ENCODE results near the gene PDE11A. TPM values are rescaled to one million over a fixed set of nuclear protein-coding genes. Genes with fewer than 3 reads are reported as not detected.

Gene PDE11A
- 0.61 TPM for total RNA-seq (2021; ENCODE audit: unreplicated experiment)
- 0.51 and 0.61 TPM in 2 replicates for polyA plus RNA-seq (2012)
- Bru-seq, nascent RNA: percentile 32 among the genes with signal in this experiment
- percentile 46 among the genes with signal in this experiment for BruChase-seq, experiment 1, labeled RNA remaining after a 6-hour chase
- BruChase-seq, experiment 2, labeled RNA remaining after a 2-hour chase: percentile 46 among the genes with signal in this experiment
- long read RNA-seq, full-length matches to known transcripts: 1 of 1 reads
- long read RNA-seq, partial matches to known transcripts: 0 of 1 reads
- long read RNA-seq, other reads (novel, unspliced or antisense): 0 of 1 reads

DNA sequence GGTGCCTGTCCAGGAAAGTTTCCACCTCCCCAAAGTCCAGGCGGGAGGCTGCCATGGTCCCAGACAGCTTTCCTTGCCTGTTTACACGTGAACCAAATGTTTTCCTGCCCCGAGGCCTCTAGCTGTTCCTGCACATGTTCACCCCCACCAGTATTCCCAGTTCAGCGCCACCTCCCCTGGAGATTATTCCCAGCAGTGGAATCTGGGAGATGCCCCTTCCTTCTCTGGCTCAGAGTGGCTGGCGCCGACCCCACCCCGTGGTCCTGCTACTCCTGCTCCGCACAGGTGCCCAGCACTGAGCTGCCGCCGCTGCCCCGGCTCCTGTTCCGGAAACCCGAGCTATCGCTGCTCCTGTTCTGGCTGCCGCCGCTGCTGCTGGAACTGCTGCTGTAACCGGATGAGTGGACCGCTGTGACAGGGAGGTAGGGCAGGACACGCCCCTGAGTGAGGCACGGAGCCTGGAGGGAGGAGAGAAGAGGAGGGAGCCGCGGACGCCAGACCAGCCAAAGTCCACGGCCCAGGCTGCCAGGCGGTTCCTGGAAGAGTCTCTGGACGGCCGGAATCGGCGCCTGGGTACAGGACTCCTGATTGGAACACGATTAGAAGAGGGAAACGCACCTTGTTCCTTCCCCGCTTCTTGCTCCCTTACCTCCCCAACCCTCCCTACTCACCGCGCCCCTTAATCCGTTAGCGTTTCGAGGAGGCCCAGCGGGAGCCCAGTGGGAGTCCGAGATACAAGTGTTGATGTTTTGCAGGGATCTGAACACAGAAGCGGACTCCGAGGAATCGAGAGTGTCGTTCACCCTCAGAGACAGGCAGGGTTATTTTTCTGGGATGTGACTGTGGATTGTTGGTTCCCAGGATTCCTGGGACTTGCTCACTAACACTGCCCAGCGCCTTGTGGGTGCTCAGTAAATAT, at the start of gene PDE11A:
PDE11A (minus strand) TSS at position 395 of the 919 bp plus-strand sequence; CDS start at position 55, 340 bp downstream.
- H3K4me3 ChIP-seq (replicated peaks in 1 of 2; ENCODE audit: low read depth in 1 of 2, low read length in 2 of 2): peak within 1 kb of the TSS; percentile 57 to 68
- H3K9me2 ChIP-seq (ENCODE audit: insufficient read depth): no peaks in the 10 kb centered on the region
- peak within 1 kb of the TSS; percentile 41; the same call in 1 of the 2 replicates for H3K27ac ChIP-seq (ENCODE audit: low read depth, low read length)
- POLR2A ChIA-PET: no interaction called here
- H2AFZ ChIP-seq (ENCODE audit: low read depth, low read length, poor library complexity, severe bottlenecking): peak within 1 kb of the TSS; percentile 99
- H3K36me3 ChIP-seq (ENCODE audit: control insufficient read depth in 1 of 2, insufficient read depth in 2 of 2, low read length in 2 of 2): no peaks in the 10 kb centered on the region
- H3K27me3 ChIP-seq (ENCODE audit: insufficient read depth, low read length): no peaks in the 10 kb centered on the region
- peak; percentile 96 for ATAC-seq
- no peaks in the 10 kb centered on the region for H4K20me1 ChIP-seq (ENCODE audit: insufficient read depth)
- TSS peak; percentile 48 for BruUV-seq (replicated peaks)
- no peaks in the 10 kb centered on the region for H3K79me2 ChIP-seq (ENCODE audit: insufficient read depth, low read length)
- peak within 1 kb of the TSS; percentile 91 for H3K4me2 ChIP-seq (ENCODE audit: low read length)
- peak within 1 kb of the TSS; percentile 53 for H3K9ac ChIP-seq (ENCODE audit: low read length)
- RAD21 ChIA-PET (ENCODE audit: low non-redundant PET in 1 of 2, low total read pairs in 2 of 2, uncharacterized antibody in 2 of 2, unreplicated experiment in 2 of 2): no interaction called here
- DNase-seq (ENCODE audit: low read depth, low spot score): peak; percentile 75
- CTCF ChIA-PET: no interaction called here
- intact Hi-C loops (cut with micrococcal nuclease): no loop called here
- H3K9me3 ChIP-seq (ENCODE audit: control insufficient read depth in 1 of 2, insufficient read depth in 1 of 2, low read depth in 1 of 2, low read length in 2 of 2): no peaks in the 10 kb centered on the region
- peaks cover 20 to 32% of the 10 kb centered on the region in 2 experiments for H3K4me1 ChIP-seq (ENCODE audit: control insufficient read depth in 1 of 2, insufficient read depth in 2 of 2, low read length in 2 of 2)
- TF ChIP-seq ZNF274 (IDR thresholded peaks at IDR 0.05; ENCODE audit: low read depth, low read length) (no peak), EZH2phosphoT487 (IDR thresholded peaks at IDR 0.05; ENCODE audit: borderline replicate concordance) (no peak), ZFX (IDR thresholded peaks at IDR 0.05) (0 out of 2 replicates have a peak, but pooled peaks have one; percentile 19), EGR1 (IDR thresholded peaks at IDR 0.05; ENCODE audit: low read depth) (no peak), JUND (IDR thresholded peaks at IDR 0.05) (no peak), POLR2A (IDR thresholded peaks at IDR 0.05; ENCODE audit: borderline replicate concordance, extremely low read depth, insufficient read depth, insufficient read length) (peak; percentile 59), EZH2 (IDR thresholded peaks at IDR 0.05) (no peak), SIN3A (IDR thresholded peaks at IDR 0.05; ENCODE audit: low read depth) (peak; percentile 40; the same call in 1 of the 2 replicates), POLR2AphosphoS5 (IDR thresholded peaks at IDR 0.05; ENCODE audit: low read depth, low read length) (peak; percentile 75), SRF (IDR thresholded peaks at IDR 0.05; ENCODE audit: low read depth) (no peak; the same call in 1 of the 2 replicates), SP1 (IDR thresholded peaks at IDR 0.05; ENCODE audit: low read depth) (no peak; the same call in 1 of the 2 replicates), ELF1 (IDR thresholded peaks at IDR 0.05; ENCODE audit: borderline replicate concordance, low read depth) (no peak; the same call in 1 of the 2 replicates), RAD21 (IDR thresholded peaks at IDR 0.05; ENCODE audit: low read depth) (no peak), CEBPB (IDR thresholded peaks at IDR 0.05; ENCODE audit: low read depth) (no peak), YY1 (IDR thresholded peaks at IDR 0.05; ENCODE audit: extremely low read depth, insufficient replicate concordance, low read depth, low read length) (peak; percentile 51), TCF7L2 (IDR thresholded peaks at IDR 0.05; ENCODE audit: borderline replicate concordance, extremely low read depth, insufficient read depth, insufficient read length) (peak; percentile 49)
- TF ChIP-seq, protein P1, sequence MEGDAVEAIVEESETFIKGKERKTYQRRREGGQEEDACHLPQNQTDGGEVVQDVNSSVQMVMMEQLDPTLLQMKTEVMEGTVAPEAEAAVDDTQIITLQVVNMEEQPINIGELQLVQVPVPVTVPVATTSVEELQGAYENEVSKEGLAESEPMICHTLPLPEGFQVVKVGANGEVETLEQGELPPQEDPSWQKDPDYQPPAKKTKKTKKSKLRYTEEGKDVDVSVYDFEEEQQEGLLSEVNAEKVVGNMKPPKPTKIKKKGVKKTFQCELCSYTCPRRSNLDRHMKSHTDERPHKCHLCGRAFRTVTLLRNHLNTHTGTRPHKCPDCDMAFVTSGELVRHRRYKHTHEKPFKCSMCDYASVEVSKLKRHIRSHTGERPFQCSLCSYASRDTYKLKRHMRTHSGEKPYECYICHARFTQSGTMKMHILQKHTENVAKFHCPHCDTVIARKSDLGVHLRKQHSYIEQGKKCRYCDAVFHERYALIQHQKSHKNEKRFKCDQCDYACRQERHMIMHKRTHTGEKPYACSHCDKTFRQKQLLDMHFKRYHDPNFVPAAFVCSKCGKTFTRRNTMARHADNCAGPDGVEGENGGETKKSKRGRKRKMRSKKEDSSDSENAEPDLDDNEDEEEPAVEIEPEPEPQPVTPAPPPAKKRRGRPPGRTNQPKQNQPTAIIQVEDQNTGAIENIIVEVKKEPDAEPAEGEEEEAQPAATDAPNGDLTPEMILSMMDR (IDR thresholded peaks at IDR 0.05 in 2 of 3, conservative IDR thresholded peaks at IDR 0.05 in 1 of 3; ENCODE audit: borderline replicate concordance in 1 of 3, insufficient read depth in 1 of 3, low read depth in 2 of 3, low read length in 2 of 3): no peak
- TF ChIP-seq, protein P2, sequence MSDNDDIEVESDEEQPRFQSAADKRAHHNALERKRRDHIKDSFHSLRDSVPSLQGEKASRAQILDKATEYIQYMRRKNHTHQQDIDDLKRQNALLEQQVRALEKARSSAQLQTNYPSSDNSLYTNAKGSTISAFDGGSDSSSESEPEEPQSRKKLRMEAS (IDR thresholded peaks at IDR 0.05): 0 out of 2 replicates have a peak, but pooled peaks have one; percentile 7
- TF ChIP-seq, protein P3, sequence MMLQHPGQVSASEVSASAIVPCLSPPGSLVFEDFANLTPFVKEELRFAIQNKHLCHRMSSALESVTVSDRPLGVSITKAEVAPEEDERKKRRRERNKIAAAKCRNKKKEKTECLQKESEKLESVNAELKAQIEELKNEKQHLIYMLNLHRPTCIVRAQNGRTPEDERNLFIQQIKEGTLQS (IDR thresholded peaks at IDR 0.05): no peak
- TF ChIP-seq, protein P4, sequence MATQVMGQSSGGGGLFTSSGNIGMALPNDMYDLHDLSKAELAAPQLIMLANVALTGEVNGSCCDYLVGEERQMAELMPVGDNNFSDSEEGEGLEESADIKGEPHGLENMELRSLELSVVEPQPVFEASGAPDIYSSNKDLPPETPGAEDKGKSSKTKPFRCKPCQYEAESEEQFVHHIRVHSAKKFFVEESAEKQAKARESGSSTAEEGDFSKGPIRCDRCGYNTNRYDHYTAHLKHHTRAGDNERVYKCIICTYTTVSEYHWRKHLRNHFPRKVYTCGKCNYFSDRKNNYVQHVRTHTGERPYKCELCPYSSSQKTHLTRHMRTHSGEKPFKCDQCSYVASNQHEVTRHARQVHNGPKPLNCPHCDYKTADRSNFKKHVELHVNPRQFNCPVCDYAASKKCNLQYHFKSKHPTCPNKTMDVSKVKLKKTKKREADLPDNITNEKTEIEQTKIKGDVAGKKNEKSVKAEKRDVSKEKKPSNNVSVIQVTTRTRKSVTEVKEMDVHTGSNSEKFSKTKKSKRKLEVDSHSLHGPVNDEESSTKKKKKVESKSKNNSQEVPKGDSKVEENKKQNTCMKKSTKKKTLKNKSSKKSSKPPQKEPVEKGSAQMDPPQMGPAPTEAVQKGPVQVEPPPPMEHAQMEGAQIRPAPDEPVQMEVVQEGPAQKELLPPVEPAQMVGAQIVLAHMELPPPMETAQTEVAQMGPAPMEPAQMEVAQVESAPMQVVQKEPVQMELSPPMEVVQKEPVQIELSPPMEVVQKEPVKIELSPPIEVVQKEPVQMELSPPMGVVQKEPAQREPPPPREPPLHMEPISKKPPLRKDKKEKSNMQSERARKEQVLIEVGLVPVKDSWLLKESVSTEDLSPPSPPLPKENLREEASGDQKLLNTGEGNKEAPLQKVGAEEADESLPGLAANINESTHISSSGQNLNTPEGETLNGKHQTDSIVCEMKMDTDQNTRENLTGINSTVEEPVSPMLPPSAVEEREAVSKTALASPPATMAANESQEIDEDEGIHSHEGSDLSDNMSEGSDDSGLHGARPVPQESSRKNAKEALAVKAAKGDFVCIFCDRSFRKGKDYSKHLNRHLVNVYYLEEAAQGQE (IDR thresholded peaks at IDR 0.05; ENCODE audit: low read depth): no peak
